Stimulated activated CD4-positive, alpha-beta T cell treated with anti-CD3 and anti-CD28 coated beads, Interleukin-15, amount 100 ng/mL, for 1 hour (primary cell): ENCODE measurements around the gene CCDC34.

Experiments used
- DNase-seq, 2 donors: peaks; one replicate each; pipeline ENCODE4 v3.0.0-alpha.2; 2020; ENCODE audit warnings: low read depth in 1 of 2, low spot score in 1 of 2

CCDC34 gene

DNA sequence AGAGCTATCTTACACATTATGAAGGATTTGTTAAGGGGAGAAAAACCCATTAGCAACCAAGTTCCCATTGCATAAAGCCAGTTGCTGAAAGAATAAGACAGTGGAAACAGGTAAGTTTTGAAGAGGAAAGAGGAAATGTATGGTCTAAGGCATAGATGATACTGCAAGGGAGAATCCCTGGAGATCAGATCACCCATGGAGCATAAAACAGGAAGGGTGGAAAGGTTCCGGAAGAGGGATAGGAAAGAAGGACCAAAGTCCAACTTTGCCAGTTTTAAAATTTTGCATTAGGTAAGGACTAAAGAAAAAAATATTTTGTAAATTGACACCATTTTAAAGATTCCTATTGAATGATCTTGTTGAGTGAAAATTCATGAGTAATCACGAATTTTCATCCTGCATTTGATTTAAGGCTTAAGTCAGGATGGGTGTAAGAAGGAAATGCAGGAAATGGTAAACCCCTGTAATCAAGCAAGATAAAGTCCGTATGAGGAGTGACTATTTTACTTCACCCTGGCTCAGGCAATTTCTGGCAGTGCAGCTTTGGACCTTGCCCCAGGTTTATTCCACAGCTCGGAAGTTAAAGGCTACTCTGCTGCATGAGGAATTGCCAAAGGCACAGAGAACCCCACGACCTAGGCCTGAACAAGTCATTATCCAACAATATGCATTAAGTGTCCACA, 70.9 kb downstream of the CCDC34 start:
- DNase-seq, result no peak

DNA sequence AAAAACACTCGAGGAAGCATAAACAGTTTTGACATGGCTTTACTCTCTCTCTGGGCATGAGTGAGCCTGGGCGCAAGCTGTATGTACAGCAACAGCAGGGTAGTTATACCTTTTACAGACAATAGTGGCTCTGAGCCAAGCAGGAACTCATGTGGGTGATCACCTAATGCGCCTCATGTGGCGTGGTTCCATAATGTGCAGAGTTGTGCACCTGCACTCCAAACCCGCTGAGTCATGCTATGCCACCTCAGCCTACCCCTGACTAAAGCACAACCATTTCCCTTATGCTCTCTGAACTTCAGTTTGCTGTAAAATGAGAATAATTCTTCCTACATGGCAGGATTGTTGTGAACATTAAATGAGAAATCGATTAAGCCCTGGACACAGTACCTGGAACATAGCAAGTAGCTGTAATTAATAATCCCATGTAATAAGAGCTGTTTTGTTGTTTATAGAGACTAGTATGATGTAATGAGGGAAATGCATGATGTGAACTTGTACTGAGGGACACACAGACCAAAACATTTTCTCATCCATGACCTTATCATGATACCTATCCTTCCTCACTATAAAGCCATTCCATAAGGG, 71.6 kb downstream of the CCDC34 start:
- DNase-seq, result no peak

DNA sequence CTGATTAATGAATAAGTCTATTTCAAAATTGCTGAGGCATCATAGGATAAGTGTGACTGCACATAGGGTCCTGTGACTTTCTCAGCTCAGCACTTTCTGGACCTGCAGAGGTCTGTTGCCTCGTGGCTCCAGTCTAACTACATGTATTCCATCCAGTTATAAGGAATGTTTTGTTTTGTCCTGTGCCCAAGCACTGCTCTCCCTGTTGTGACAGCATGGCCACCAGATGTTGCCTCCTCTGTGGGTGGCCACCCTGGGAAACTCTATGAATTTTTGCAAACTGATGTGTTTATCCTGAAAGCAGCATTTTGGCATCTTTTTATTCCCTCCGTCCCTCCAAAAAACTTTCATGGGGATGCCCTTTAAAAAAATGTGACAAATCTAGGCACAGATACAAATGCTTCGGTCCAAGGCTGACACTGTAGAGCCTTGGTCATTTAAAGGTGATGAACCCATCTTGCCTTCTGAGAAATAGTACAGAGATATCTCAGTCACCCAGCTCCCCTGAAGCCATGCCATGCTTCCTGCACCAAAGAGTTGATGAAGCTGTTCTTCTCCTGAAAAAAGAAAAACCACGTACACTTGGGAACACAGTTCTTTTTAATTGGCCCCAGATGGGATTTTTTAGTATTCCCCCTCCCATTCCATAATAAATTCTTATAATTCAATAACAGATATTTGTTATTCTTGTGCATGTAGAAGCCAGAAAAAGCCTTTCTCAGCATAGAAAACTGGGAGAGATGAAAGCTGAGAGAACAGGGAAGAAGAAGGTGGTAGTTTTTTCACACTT, 72.6 kb downstream of the CCDC34 start:
- DNase-seq, result no peak
